T-helper 2 cell (primary cell): ENCODE measurements around the gene PDSS2.
"Not testable (repeated sequence)": the region's sequence is repeated elsewhere in the genome, so short reads cannot be mapped to it uniquely, and the experiment has no call there.

ENCODE experiments used
- DNase-seq, 5 experiments: peaks; one replicate each; pipeline versions ENCODE4 v3.0.0 to v3.0.0-alpha.2; 2012 to 2022

The PDSS2 gene

GRCh38 chr6:107315114-107315513, 144.2 kb downstream of the PDSS2 start:
- no peak for DNase-seq

- no peak for DNase-seq
Observed at GRCh38 chr6:107314531-107314939, 144.8 kb downstream of the PDSS2 start.

- no peak for DNase-seq
Observed at GRCh38 chr6:107313776-107314175, 145.6 kb downstream of the PDSS2 start.

- no peak for DNase-seq
Observed at GRCh38 chr6:107310362-107310761, 149.0 kb downstream of the PDSS2 start.

GRCh38 chr6:107308677-107309076, 150.7 kb downstream of the PDSS2 start:
- DNase-seq, result no peak

- DNase-seq, result not testable (repeated sequence)
Observed at GRCh38 chr6:107305994-107306393, 153.4 kb downstream of the PDSS2 start.

GRCh38 chr6:107305391-107305790, 154.0 kb downstream of the PDSS2 start:
- DNase-seq, result no peak

GRCh38 chr6:107304421-107305025, 154.8 kb downstream of the PDSS2 start:
- peak in 1 of 5 experiments; percentile 1 for DNase-seq

GRCh38 chr6:107293350-107293749, 166.0 kb downstream of the PDSS2 start:
- DNase-seq, result no peak

- no peak for DNase-seq
Observed at GRCh38 chr6:107292715-107293271, 166.6 kb downstream of the PDSS2 start.

GRCh38 chr6:107290491-107290890, 168.9 kb downstream of the PDSS2 start:
- no peak for DNase-seq

- not testable (repeated sequence) for DNase-seq
Observed at GRCh38 chr6:107289258-107289657, 170.1 kb downstream of the PDSS2 start.

- DNase-seq, result not testable (repeated sequence)
Observed at GRCh38 chr6:107285683-107286082, 173.7 kb downstream of the PDSS2 start.

GRCh38 chr6:107284805-107285204, 174.6 kb downstream of the PDSS2 start:
- DNase-seq, result no peak

- no peak for DNase-seq
Observed at GRCh38 chr6:107280791-107281190, 178.6 kb downstream of the PDSS2 start.

GRCh38 chr6:107280001-107280400, 179.4 kb downstream of the PDSS2 start:
- DNase-seq, result not testable (repeated sequence)

- no peak for DNase-seq
Observed at GRCh38 chr6:107275330-107275865, 184.0 kb downstream of the PDSS2 start.

- DNase-seq, result no peak
Observed at GRCh38 chr6:107274288-107274687, 185.1 kb downstream of the PDSS2 start.

GRCh38 chr6:107272246-107272645, 187.1 kb downstream of the PDSS2 start:
- no peak for DNase-seq

GRCh38 chr6:107271208-107271790, 188.1 kb downstream of the PDSS2 start:
- DNase-seq, result no peak

- DNase-seq, result no peak
Observed at GRCh38 chr6:107267634-107268033, 191.7 kb downstream of the PDSS2 start.

GRCh38 chr6:107267006-107267405, 192.4 kb downstream of the PDSS2 start:
- no peak for DNase-seq

- no peak for DNase-seq
Observed at GRCh38 chr6:107266563-107266962, 192.8 kb downstream of the PDSS2 start.

- no peak for DNase-seq
Observed at GRCh38 chr6:107264357-107264840, 195.0 kb downstream of the PDSS2 start.
